ENCODE measurements around the gene SRGAP1.

DNA sequence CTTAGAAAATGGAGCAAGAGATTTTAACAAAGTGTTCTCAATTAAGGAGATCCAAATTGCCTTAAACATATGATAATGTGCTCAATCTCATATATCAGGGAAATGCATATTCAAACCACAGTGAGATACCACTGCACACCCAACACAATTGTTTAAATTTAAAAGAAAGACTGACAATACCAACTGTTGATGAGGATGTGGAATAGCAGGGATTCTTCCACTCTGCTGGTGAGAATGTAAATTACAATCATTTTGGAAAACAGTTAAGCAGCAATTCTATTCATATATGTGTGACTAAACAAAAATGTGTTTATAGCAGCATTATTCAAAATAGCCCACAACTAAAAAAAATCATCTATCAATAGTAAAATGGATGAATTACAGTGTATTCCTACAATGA, 233.4 kb downstream of the SRGAP1 start:
- TF ChIP-seq, protein P1, sequence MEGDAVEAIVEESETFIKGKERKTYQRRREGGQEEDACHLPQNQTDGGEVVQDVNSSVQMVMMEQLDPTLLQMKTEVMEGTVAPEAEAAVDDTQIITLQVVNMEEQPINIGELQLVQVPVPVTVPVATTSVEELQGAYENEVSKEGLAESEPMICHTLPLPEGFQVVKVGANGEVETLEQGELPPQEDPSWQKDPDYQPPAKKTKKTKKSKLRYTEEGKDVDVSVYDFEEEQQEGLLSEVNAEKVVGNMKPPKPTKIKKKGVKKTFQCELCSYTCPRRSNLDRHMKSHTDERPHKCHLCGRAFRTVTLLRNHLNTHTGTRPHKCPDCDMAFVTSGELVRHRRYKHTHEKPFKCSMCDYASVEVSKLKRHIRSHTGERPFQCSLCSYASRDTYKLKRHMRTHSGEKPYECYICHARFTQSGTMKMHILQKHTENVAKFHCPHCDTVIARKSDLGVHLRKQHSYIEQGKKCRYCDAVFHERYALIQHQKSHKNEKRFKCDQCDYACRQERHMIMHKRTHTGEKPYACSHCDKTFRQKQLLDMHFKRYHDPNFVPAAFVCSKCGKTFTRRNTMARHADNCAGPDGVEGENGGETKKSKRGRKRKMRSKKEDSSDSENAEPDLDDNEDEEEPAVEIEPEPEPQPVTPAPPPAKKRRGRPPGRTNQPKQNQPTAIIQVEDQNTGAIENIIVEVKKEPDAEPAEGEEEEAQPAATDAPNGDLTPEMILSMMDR (IDR thresholded peaks at IDR 0.05; ENCODE audit: borderline replicate concordance, extremely low read depth, low read length, poor library complexity, severe bottlenecking): peak; percentile 28
- TF ChIP-seq EZH2 (IDR thresholded peaks at IDR 0.05; ENCODE audit: borderline replicate concordance, low read depth, low read length, severe bottlenecking): no peak

All from DND-41 (cell line).